ENCODE measurements around the gene HIRA. TPM values are rescaled to one million over a fixed set of nuclear protein-coding genes. Genes with fewer than 3 reads are reported as not detected.

HIRA gene
- total RNA-seq, 1 donor: 19.0 TPM

DNA sequence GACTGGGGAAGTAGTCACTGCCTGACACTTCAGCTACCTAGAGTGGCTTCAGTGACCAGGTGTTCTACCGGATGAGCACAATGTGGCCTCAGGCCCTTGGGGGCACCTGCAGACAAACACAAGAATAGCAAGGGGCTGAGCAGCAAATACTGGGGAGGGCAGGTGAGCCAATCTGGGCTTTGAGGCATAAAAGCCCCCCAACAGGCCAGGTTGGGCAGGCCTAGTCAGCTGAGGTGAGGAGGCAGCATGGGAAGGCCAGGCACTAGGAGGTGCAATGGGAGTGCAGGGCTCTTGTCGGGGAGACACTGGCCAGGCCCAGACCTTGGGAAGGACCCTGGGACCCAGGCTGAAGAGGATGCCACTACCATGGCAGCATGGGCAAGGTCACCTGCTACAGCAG is 38.5 kb upstream of the HIRA start:
- DNase-seq (ENCODE audit: low read depth): no peak
- TF ChIP-seq, protein P1, sequence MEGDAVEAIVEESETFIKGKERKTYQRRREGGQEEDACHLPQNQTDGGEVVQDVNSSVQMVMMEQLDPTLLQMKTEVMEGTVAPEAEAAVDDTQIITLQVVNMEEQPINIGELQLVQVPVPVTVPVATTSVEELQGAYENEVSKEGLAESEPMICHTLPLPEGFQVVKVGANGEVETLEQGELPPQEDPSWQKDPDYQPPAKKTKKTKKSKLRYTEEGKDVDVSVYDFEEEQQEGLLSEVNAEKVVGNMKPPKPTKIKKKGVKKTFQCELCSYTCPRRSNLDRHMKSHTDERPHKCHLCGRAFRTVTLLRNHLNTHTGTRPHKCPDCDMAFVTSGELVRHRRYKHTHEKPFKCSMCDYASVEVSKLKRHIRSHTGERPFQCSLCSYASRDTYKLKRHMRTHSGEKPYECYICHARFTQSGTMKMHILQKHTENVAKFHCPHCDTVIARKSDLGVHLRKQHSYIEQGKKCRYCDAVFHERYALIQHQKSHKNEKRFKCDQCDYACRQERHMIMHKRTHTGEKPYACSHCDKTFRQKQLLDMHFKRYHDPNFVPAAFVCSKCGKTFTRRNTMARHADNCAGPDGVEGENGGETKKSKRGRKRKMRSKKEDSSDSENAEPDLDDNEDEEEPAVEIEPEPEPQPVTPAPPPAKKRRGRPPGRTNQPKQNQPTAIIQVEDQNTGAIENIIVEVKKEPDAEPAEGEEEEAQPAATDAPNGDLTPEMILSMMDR (IDR thresholded peaks at IDR 0.05; ENCODE audit: insufficient read depth, low read depth, low read length): no peak

DNA sequence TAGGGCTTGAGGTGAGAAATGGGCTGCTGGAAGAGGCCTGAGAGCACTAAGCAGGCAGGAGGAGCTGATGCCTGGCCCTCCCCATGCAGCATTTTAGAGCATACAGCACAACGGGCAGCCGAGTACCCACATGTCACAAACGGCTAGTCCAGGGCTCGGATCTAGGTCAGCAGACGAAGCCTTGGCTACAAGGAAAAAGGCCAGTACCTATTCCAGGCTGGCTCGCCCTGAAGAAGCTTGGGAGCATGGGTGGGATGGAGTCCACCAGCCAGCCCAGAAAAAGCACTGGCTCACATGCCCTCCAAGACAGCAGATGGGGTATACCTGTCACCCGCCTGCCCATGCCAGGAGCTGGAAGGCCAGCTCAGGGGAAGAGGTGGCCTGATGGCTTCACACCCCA is 37.9 kb upstream of the HIRA start:
- TF ChIP-seq, protein P1 (IDR thresholded peaks at IDR 0.05; ENCODE audit: insufficient read depth, low read depth, low read length): no peak
- no peak for DNase-seq (ENCODE audit: low read depth)
- no peak overlapping the region for H3K4me3 ChIP-seq (ENCODE audit: low read depth, low read length)

More for the DNA sequence above, 38.5 kb upstream of the HIRA start:
- no peak overlapping the region for H3K4me3 ChIP-seq (ENCODE audit: low read depth, low read length)

DNA sequence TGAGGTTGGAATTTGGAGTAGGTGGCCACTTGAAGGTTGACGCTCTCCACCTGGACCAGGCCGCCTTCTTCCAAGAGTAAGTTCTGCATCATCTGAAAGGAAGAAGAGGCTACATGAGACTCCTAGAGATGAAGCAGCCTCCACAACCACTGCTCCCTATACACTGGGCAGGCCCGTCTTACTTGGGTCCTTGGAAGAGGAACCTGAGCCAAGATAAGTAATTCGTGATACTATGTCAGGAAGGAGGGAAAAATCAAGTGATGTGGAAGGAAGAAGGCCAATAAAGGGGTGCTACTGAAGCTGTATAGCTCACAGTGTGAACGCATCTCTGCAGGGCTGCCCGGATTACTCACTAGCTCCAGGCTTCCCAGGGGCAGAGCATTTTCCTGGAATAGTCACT is 36.4 kb upstream of the HIRA start:
- no peak overlapping the region for H3K4me3 ChIP-seq (ENCODE audit: low read depth, low read length)
- TF ChIP-seq, protein P1 (IDR thresholded peaks at IDR 0.05; ENCODE audit: insufficient read depth, low read depth, low read length): no peak
- DNase-seq (ENCODE audit: low read depth): no peak

DNA sequence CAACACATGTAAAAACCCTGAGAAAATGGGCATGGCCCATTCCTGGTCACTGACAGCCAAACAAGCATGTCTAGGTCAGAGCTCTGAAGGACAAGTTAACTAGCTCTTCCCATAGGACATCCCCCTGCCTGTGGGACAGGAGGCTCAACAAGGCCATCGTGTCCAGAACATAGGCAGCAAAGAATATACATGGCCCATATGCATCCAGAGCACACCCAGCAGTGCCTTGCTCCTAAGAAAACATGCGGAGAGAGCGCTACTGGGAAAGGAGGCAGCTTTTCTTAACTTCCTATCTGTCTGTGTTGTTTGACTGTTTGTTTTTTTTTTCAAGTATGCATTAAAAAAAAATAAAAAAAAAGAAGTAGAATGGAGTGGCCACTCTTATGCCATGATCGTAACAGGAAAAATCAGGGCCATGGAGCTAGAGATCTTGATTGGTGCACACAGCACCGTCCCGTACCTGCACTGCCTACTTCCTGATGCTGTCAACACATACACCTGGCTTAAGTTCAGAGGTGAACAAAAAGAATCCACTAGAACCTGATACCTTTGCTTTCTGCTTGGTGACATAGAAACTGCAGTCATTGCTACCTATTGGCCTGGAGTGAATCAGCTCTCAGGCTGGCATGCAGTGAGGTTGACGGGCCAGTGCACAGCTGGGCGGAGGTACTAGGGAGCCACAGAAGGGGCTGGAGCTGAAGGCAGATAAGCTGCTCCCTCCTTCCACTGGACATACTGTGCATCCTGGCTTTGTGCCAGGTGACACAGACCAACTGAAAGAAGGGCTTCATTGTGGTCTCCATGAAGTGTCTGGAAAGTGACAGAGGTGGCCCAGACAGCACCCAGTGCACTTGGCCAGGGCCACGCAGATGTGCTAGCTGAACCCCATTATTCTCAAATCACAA is 35.6 kb upstream of the HIRA start:
- no peak for DNase-seq (ENCODE audit: low read depth)
- H3K4me3 ChIP-seq (ENCODE audit: low read depth, low read length): no peak overlapping the region
- TF ChIP-seq, protein P1 (IDR thresholded peaks at IDR 0.05; ENCODE audit: insufficient read depth, low read depth, low read length): no peak

DNA sequence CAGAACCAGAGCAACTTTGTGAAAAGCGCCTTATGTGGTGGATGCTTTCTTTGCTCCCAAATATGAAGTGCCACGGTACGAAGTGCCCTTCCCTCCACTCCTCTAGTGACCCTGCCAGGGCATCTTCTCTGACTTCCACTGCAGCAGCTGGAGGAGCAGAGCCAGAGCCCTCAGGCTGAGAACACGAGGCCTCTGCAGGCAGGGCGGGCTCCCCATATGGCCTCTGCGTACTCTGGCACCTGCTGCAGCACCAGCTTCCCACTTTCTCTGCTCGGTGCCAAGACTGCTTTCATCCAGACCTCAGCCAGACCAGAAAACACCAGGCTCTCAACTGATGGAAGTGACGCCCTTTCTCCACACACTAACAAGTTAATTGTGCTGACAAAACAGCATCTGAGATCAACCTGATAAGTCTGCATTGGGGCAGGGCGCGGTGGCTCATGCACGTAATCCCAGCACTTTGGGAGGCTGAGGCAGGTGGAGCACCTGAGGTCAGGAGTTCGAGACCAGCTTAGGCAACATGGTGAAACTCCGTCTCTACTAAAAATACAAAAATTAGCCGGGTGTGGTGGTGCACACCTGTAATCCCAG is 34.7 kb upstream of the HIRA start:
- DNase-seq (ENCODE audit: low read depth): no peak
- TF ChIP-seq, protein P1 (IDR thresholded peaks at IDR 0.05; ENCODE audit: insufficient read depth, low read depth, low read length): no peak
- H3K4me3 ChIP-seq (ENCODE audit: low read depth, low read length): no peak overlapping the region

DNA sequence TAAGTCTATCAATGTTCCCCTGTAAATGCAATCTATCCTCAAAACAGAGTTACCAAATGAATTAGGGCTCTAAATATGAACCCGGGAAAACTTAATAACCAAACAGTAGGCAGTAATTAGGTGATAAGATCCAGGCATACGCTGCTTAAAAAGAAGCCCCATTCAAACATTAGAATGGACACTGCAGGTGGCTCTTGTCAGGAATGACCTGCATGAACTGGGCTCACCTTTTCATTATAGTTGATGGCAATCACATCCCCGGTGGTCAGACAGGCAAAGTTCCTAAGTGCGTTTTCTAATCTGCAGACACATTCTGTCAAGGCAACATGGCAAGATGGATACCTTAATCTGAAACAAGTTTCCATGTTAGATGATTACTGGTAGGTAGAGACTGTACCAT is 33.4 kb upstream of the HIRA start:
- no peak overlapping the region for H3K4me3 ChIP-seq (ENCODE audit: low read depth, low read length)
- no peak for DNase-seq (ENCODE audit: low read depth)
- TF ChIP-seq, protein P1 (IDR thresholded peaks at IDR 0.05; ENCODE audit: insufficient read depth, low read depth, low read length): no peak

Measured in fibroblast of villous mesenchyme (primary cell).